ENCODE data around the gene LCP1.

- TF ChIP-seq POLR2A (IDR thresholded peaks at IDR 0.05; ENCODE audit: low read depth) (no peak), CTCF (IDR thresholded peaks at IDR 0.05) (no peak)
Measured at GRCh38 chr13:46154136-46154801, 27.7 kb downstream of the LCP1 start.

All from esophagus muscularis mucosa (tissue), 3 donors.